Measurements from ENCODE around the gene SHKBP1. TPM values are rescaled to one million over a fixed set of nuclear protein-coding genes. Genes with fewer than 3 reads are reported as not detected.

The SHKBP1 gene
- total and polyA plus RNA-seq, 9 of the 15 experiments (the other 6 are each of a cell fraction or from before 2014, with no cell fraction given) = 1.2 to 58.1 (median 22.3) TPM

GRCh38 chr19:40578442-40578908 is 1.8 kb downstream of the SHKBP1 start (continued):
- TF ChIP-seq PREB (CRISPR knock-in tag; IDR thresholded peaks at IDR 0.05) (no peak), TRIM28 (IDR thresholded peaks at IDR 0.05) (no peak), USF2 (CRISPR knock-in tag; IDR thresholded peaks at IDR 0.05) (no peak), SLC30A9 (CRISPR knock-in tag; IDR thresholded peaks at IDR 0.05) (no peak), HDGF (IDR thresholded peaks at IDR 0.05) (no peak), CHD1 (IDR thresholded peaks at IDR 0.05; ENCODE audit: low read length) (no peak), HSF4 (CRISPR knock-in tag; IDR thresholded peaks at IDR 0.05; ENCODE audit: borderline replicate concordance) (no peak), ELF2 (CRISPR knock-in tag; IDR thresholded peaks at IDR 0.05) (0 out of 2 replicates have a peak, but pooled peaks have one; percentile 52), ZNF766 (CRISPR knock-in tag; conservative IDR thresholded peaks at IDR 0.05) (peak; percentile 95), ZNF143 (CRISPR knock-in tag; IDR thresholded peaks at IDR 0.05) (peak; percentile 95), PHF8 (IDR thresholded peaks at IDR 0.05; ENCODE audit: borderline replicate concordance, low read length) (no peak), NCOA4 (IDR thresholded peaks at IDR 0.05; ENCODE audit: partially characterized antibody) (no peak), PHTF2 (CRISPR knock-in tag; IDR thresholded peaks at IDR 0.05) (no peak), ZNF436 (CRISPR knock-in tag; IDR thresholded peaks at IDR 0.05) (no peak), TSC22D4 (tag; IDR thresholded peaks at IDR 0.05) (no peak), RBBP5 (IDR thresholded peaks at IDR 0.05; ENCODE audit: borderline replicate concordance, insufficient read depth, low read length, poor library complexity, severe bottlenecking) (no peak), FOXM1 (IDR thresholded peaks at IDR 0.05; ENCODE audit: low read depth) (no peak), FOXM1 (CRISPR knock-in tag; IDR thresholded peaks at IDR 0.05; ENCODE audit: low read depth) (no peak), LARP7 (IDR thresholded peaks at IDR 0.05) (no peak), POLR2A (conservative IDR thresholded peaks at IDR 0.05) (no peak), ZKSCAN3 (CRISPR knock-in tag; IDR thresholded peaks at IDR 0.05) (no peak), TRIM25 (IDR thresholded peaks at IDR 0.05; ENCODE audit: borderline replicate concordance) (no peak), ZNF431 (CRISPR knock-in tag; IDR thresholded peaks at IDR 0.05) (no peak), BRD4 (IDR thresholded peaks at IDR 0.05) (no peak)
- TF ChIP-seq, protein P1, sequence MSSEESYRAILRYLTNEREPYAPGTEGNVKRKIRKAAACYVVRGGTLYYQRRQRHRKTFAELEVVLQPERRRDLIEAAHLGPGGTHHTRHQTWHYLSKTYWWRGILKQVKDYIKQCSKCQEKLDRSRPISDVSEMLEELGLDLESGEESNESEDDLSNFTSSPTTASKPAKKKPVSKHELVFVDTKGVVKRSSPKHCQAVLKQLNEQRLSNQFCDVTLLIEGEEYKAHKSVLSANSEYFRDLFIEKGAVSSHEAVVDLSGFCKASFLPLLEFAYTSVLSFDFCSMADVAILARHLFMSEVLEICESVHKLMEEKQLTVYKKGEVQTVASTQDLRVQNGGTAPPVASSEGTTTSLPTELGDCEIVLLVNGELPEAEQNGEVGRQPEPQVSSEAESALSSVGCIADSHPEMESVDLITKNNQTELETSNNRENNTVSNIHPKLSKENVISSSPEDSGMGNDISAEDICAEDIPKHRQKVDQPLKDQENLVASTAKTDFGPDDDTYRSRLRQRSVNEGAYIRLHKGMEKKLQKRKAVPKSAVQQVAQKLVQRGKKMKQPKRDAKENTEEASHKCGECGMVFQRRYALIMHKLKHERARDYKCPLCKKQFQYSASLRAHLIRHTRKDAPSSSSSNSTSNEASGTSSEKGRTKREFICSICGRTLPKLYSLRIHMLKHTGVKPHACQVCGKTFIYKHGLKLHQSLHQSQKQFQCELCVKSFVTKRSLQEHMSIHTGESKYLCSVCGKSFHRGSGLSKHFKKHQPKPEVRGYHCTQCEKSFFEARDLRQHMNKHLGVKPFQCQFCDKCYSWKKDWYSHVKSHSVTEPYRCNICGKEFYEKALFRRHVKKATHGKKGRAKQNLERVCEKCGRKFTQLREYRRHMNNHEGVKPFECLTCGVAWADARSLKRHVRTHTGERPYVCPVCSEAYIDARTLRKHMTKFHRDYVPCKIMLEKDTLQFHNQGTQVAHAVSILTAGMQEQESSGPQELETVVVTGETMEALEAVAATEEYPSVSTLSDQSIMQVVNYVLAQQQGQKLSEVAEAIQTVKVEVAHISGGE (CRISPR knock-in tag; IDR thresholded peaks at IDR 0.05) = peak in 1 of 3 experiments; percentile 82; a peak in 2 of 6 replicates

All from K562 (cell line).